GOT3 (cell line): ENCODE data around the gene CRACDL.
"Not testable (repeated sequence)": the region's sequence is repeated elsewhere in the genome, so short reads cannot be mapped to it uniquely, and the experiment has no call there.

Experiments used
- DNase-seq: peaks from one replicate; lab custom pipeline; 2025; ENCODE audit warnings: mixed read lengths; lab: John Stamatoyannopoulos, UW

CRACDL gene

GRCh38 chr2:98907966-98908905 is 27.8 kb downstream of the CRACDL start:
- no peak for DNase-seq

- DNase-seq = no peak
Observed at GRCh38 chr2:98907385-98907784, 28.6 kb downstream of the CRACDL start.

GRCh38 chr2:98903767-98904485 is 32.1 kb downstream of the CRACDL start:
- no peak for DNase-seq

- no peak for DNase-seq
Observed at GRCh38 chr2:98903064-98903355, 33.0 kb downstream of the CRACDL start.

GRCh38 chr2:98902209-98903063 is 33.6 kb downstream of the CRACDL start:
- no peak for DNase-seq

GRCh38 chr2:98901702-98902101 is 34.3 kb downstream of the CRACDL start:
- DNase-seq = no peak

- no peak for DNase-seq
Observed at GRCh38 chr2:98901291-98901690, 34.7 kb downstream of the CRACDL start.

GRCh38 chr2:98900721-98901120 is 35.3 kb downstream of the CRACDL start:
- DNase-seq = no peak

GRCh38 chr2:98899703-98900078 is 36.3 kb downstream of the CRACDL start:
- DNase-seq = not testable (repeated sequence)

- DNase-seq = no peak
Observed at GRCh38 chr2:98899041-98899702, 36.9 kb downstream of the CRACDL start.

- no peak for DNase-seq
Observed at GRCh38 chr2:98898423-98898841, 37.6 kb downstream of the CRACDL start.

- no peak for DNase-seq
Observed at GRCh38 chr2:98897746-98898145, 38.3 kb downstream of the CRACDL start.

GRCh38 chr2:98896944-98897343 is 39.1 kb downstream of the CRACDL start:
- DNase-seq = no peak

- no peak for DNase-seq
Observed at GRCh38 chr2:98896416-98896815, 39.6 kb downstream of the CRACDL start.

- DNase-seq = no peak
Observed at GRCh38 chr2:98895901-98896300, 40.1 kb downstream of the CRACDL start.

- no peak for DNase-seq
Observed at GRCh38 chr2:98895221-98895620, 40.8 kb downstream of the CRACDL start.

- DNase-seq = no peak
Observed at GRCh38 chr2:98894331-98895000, 41.6 kb downstream of the CRACDL start.

- no peak for DNase-seq
Observed at GRCh38 chr2:98893911-98894321, 42.1 kb downstream of the CRACDL start.

GRCh38 chr2:98892871-98893270 is 43.2 kb downstream of the CRACDL start:
- no peak for DNase-seq

- DNase-seq = no peak
Observed at GRCh38 chr2:98891591-98891990, 44.4 kb downstream of the CRACDL start.

GRCh38 chr2:98886066-98886554 is 49.9 kb downstream of the CRACDL start:
- DNase-seq = no peak
